Sigmoid colon (tissue), 4 donors: Measurements from ENCODE around the gene NUDCD2.

Experiments
- CTCF ChIP-seq, 4 experiments: fragments of 450-650 bp in 3 of 4; fragments of 200-600 bp in 1 of 4; IDR thresholded peaks; one replicate each; pipeline ENCODE4 v1.5.1; 2016 to 2019; ENCODE audit warnings: antibody characterized with exemption in 4 of 4, mild to moderate bottlenecking in 3 of 4, moderate library complexity in 2 of 4
- POLR2A ChIP-seq, 2 donors: fragments of 450-650 bp; IDR thresholded peaks; one replicate each; pipeline ENCODE4 v1.6.1; 2016; ENCODE audit warnings: antibody characterized with exemption in 2 of 2, mild to moderate bottlenecking in 2 of 2, moderate library complexity in 2 of 2
- POLR2AphosphoS5 ChIP-seq, 4 donors: sonication (generic); formaldehyde crosslinking; IDR thresholded peaks; one replicate each; pipeline ENCODE4 v1.6.1; 2017; ENCODE audit warnings: antibody characterized with exemption in 4 of 4

DNA sequence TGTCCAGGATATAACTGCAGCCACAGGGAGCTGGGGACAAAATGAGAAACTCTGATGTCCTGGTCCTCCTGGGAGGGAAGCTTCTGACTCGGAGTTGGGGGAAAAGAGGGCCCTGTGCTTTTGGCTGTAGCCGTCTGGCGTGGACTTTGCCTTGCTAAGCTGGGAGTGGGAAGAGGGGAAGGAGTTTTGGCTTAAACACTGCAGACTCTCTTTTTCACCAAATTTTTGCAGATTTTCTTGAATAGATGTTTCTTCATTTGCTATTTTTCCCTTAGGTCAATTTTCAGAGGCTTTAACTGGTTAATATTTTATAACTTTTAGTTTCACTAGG, 29.8 kb upstream of the NUDCD2 start:
- TF ChIP-seq CTCF (IDR thresholded peaks at IDR 0.05) (no peak), POLR2AphosphoS5 (IDR thresholded peaks at IDR 0.05) (no peak), POLR2A (IDR thresholded peaks at IDR 0.05) (no peak)
